ENCODE measurements around the gene HSD17B2. TPM values are rescaled to one million over a fixed set of nuclear protein-coding genes. Genes with fewer than 3 reads are reported as not detected.

The HSD17B2 gene
- total and polyA plus RNA-seq, 2 donors (not counting 1 experiment from before 2014, with no cell fraction given): 0.33 to 1.6 TPM

DNA sequence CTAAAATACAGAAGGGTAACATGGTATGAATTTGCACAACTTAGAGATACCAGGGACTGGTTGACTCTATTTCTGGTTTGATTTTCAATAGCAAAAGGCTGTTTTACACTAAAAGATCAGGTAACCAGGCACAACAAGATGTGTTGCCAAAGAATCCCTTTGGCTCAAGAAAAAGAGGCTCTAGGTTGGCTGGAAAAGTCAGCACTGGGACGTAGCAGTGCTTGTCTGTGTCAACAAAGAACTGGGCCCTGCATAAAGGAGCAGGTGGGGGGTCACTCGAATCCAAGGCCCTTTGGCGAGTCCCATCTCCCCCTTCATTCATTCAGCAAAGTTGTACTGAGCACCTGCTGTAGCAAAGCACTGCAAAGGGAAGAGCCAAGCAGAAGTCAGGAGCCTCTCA, 42.2 kb upstream of the HSD17B2 start:
- no peak overlapping the region for H2AFZ ChIP-seq (ENCODE audit: low read length)
- no peaks in the 10 kb centered on the region for H3K27me3 ChIP-seq (ENCODE audit: control insufficient read depth, insufficient read depth, low read length)

DNA sequence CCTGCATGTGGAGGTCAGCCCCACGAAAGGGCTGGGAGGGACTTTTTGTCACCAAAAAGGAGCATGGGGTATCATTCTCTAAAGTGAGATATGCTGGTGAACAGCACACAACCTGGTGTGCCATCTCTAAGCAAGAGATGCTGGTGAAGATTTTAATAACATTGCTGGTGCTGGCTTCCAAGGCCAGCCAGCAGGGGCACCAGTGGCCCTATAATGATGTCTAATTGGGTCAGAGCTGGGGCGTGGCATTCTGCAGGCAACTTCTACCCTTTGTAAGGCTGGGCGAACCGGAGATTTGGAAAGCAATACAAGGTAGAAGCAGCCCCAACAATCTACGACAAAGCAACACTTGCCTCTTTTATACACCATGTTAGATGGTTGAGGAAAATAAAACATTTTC, 40.6 kb upstream of the HSD17B2 start:
- Histone ChIP-seq H3K36me3 (ENCODE audit: control insufficient read depth, insufficient read depth, low read length) (no peaks in the 10 kb centered on the region), H4K20me1 (ENCODE audit: control insufficient read depth, extremely low read depth, insufficient read depth, low read length) (no peaks in the 10 kb centered on the region), H3K4me1 (ENCODE audit: control insufficient read depth, extremely low read depth, insufficient read depth, low read length) (peaks cover 12% of the 10 kb centered on the region), H3K27ac (ENCODE audit: insufficient read depth, low read length) (no peak overlapping the region), H3K9ac (ENCODE audit: insufficient read depth, low read length) (no peak overlapping the region), H2AFZ (ENCODE audit: low read length) (no peak overlapping the region), H3K4me3 (replicated peaks in 1 of 4; ENCODE audit: control extremely low read depth in 1 of 4, insufficient read depth in 1 of 4, low read depth in 3 of 4, low read length in 4 of 4) (no peak overlapping the region), H3K79me2 (ENCODE audit: control insufficient read depth, insufficient read depth, low read length) (no peaks in the 10 kb centered on the region), H3K9me3 (ENCODE audit: control insufficient read depth, insufficient read depth, low read depth, low read length) (no peaks in the 10 kb centered on the region), H3K27me3 (ENCODE audit: control insufficient read depth, insufficient read depth, low read length) (no peaks in the 10 kb centered on the region), H3K4me2 (ENCODE audit: extremely low read depth, insufficient read depth, low read length) (no peak overlapping the region)
- TF ChIP-seq, protein P1, sequence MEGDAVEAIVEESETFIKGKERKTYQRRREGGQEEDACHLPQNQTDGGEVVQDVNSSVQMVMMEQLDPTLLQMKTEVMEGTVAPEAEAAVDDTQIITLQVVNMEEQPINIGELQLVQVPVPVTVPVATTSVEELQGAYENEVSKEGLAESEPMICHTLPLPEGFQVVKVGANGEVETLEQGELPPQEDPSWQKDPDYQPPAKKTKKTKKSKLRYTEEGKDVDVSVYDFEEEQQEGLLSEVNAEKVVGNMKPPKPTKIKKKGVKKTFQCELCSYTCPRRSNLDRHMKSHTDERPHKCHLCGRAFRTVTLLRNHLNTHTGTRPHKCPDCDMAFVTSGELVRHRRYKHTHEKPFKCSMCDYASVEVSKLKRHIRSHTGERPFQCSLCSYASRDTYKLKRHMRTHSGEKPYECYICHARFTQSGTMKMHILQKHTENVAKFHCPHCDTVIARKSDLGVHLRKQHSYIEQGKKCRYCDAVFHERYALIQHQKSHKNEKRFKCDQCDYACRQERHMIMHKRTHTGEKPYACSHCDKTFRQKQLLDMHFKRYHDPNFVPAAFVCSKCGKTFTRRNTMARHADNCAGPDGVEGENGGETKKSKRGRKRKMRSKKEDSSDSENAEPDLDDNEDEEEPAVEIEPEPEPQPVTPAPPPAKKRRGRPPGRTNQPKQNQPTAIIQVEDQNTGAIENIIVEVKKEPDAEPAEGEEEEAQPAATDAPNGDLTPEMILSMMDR (conservative IDR thresholded peaks at IDR 0.05 in 1 of 2, IDR thresholded peaks at IDR 0.05 in 1 of 2; ENCODE audit: low read depth in 1 of 2, low read length in 2 of 2): no peak
- no peak for TF ChIP-seq EZH2 (IDR thresholded peaks at IDR 0.05; ENCODE audit: low read length, missing control alignments)
- no peak for DNase-seq (ENCODE audit: low read depth in 2 of 2)

More for the DNA sequence above, 42.2 kb upstream of the HSD17B2 start:
- no peaks in the 10 kb centered on the region for H3K9me3 ChIP-seq (ENCODE audit: control insufficient read depth, insufficient read depth, low read depth, low read length)
- DNase-seq (ENCODE audit: low read depth in 2 of 2): no peak
- no peak overlapping the region for H3K27ac ChIP-seq (ENCODE audit: insufficient read depth, low read length)
- H3K4me3 ChIP-seq (replicated peaks in 1 of 4; ENCODE audit: control extremely low read depth in 1 of 4, insufficient read depth in 1 of 4, low read depth in 3 of 4, low read length in 4 of 4): no peak overlapping the region
- H3K79me2 ChIP-seq (ENCODE audit: control insufficient read depth, insufficient read depth, low read length): no peaks in the 10 kb centered on the region
- TF ChIP-seq, protein P1 (conservative IDR thresholded peaks at IDR 0.05 in 1 of 2, IDR thresholded peaks at IDR 0.05 in 1 of 2; ENCODE audit: low read depth in 1 of 2, low read length in 2 of 2): no peak
- TF ChIP-seq EZH2 (IDR thresholded peaks at IDR 0.05; ENCODE audit: low read length, missing control alignments): no peak
- no peak overlapping the region for H3K4me2 ChIP-seq (ENCODE audit: extremely low read depth, insufficient read depth, low read length)
- H3K9ac ChIP-seq (ENCODE audit: insufficient read depth, low read length): no peak overlapping the region
- no peaks in the 10 kb centered on the region for H3K36me3 ChIP-seq (ENCODE audit: control insufficient read depth, insufficient read depth, low read length)
- no peaks in the 10 kb centered on the region for H4K20me1 ChIP-seq (ENCODE audit: control insufficient read depth, extremely low read depth, insufficient read depth, low read length)
- H3K4me1 ChIP-seq (ENCODE audit: control insufficient read depth, extremely low read depth, insufficient read depth, low read length): peaks cover 11% of the 10 kb centered on the region

DNA sequence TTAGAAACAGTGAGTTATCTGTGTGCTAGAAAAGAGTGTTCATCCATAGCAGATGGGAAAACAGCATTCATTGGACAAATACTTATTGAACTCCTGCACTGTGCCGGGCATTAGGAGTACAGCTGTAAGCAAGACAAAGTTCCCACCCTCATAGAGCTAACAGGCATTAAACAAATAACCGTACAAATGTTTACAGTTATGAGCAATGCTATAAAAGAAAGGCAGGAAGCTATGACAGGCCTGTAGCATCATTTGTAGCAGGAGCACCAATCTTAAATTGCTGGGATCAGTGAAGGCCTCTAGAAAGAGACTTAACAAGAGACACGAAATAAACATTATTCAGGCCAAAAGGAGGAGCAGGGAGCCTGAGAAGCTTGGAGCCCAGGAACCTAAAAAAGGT, 39.4 kb upstream of the HSD17B2 start:
- DNase-seq (ENCODE audit: low read depth in 2 of 2): no peak
- peaks cover 12% of the 10 kb centered on the region for H3K4me1 ChIP-seq (ENCODE audit: control insufficient read depth, extremely low read depth, insufficient read depth, low read length)
- no peaks in the 10 kb centered on the region for H3K27me3 ChIP-seq (ENCODE audit: control insufficient read depth, insufficient read depth, low read length)
- no peak overlapping the region for H3K4me3 ChIP-seq (replicated peaks in 1 of 4; ENCODE audit: control extremely low read depth in 1 of 4, insufficient read depth in 1 of 4, low read depth in 3 of 4, low read length in 4 of 4)
- no peak overlapping the region for H3K27ac ChIP-seq (ENCODE audit: insufficient read depth, low read length)
- no peak overlapping the region for H3K9ac ChIP-seq (ENCODE audit: insufficient read depth, low read length)
- H3K9me3 ChIP-seq (ENCODE audit: control insufficient read depth, insufficient read depth, low read depth, low read length): no peaks in the 10 kb centered on the region
- TF ChIP-seq EZH2 (IDR thresholded peaks at IDR 0.05; ENCODE audit: low read length, missing control alignments): no peak
- TF ChIP-seq, protein P1 (conservative IDR thresholded peaks at IDR 0.05 in 1 of 2, IDR thresholded peaks at IDR 0.05 in 1 of 2; ENCODE audit: low read depth in 1 of 2, low read length in 2 of 2): no peak
- no peaks in the 10 kb centered on the region for H3K79me2 ChIP-seq (ENCODE audit: control insufficient read depth, insufficient read depth, low read length)
- H3K36me3 ChIP-seq (ENCODE audit: control insufficient read depth, insufficient read depth, low read length): no peaks in the 10 kb centered on the region
- H4K20me1 ChIP-seq (ENCODE audit: control insufficient read depth, extremely low read depth, insufficient read depth, low read length): no peaks in the 10 kb centered on the region
- no peak overlapping the region for H2AFZ ChIP-seq (ENCODE audit: low read length)
- no peak overlapping the region for H3K4me2 ChIP-seq (ENCODE audit: extremely low read depth, insufficient read depth, low read length)
